Mesodermal cell (in vitro differentiated cells): ENCODE measurements around the gene LRRN4.
A peak's percentile ranks its signal among the peaks of the same experiment; 100 is the strongest.
"Not testable (repeated sequence)": the region's sequence is repeated elsewhere in the genome, so short reads cannot be mapped to it uniquely, and the experiment has no call there.

Experiments used
- H3K27ac ChIP-seq: 2 replicates; pipeline ENCODE4 v1.7.0; 2013; ENCODE audit warnings: mild to moderate bottlenecking, low read depth, low read length, moderate library complexity; ENCODE audit not compliant: severe bottlenecking
- H3K36me3 ChIP-seq: 2 replicates; pipeline ENCODE4 v1.7.1; 2013; ENCODE audit warnings: mild to moderate bottlenecking, low read length, moderate library complexity; ENCODE audit not compliant: control insufficient read depth, insufficient read depth
- H3K4me1 ChIP-seq: one replicate; pipeline ENCODE4 v1.7.1; 2013; ENCODE audit warnings: mild to moderate bottlenecking, low read length; ENCODE audit not compliant: insufficient read depth, control insufficient read depth, poor library complexity, severe bottlenecking
- H3K4me3 ChIP-seq: 2 replicates; pipeline ENCODE4 v1.7.0; 2013; ENCODE audit warnings: low read length, control low read depth, mild to moderate bottlenecking; ENCODE audit not compliant: insufficient read depth, poor library complexity, severe bottlenecking; ENCODE audit errors: extremely low read depth
- H3K9me3 ChIP-seq: 2 replicates; pipeline ENCODE4 v1.7.1; 2013; ENCODE audit warnings: mild to moderate bottlenecking, low read length, moderate library complexity; ENCODE audit not compliant: control insufficient read depth
- WGBS, 2 experiments: methylation state at CpG; one replicate each; pipeline ENCODE4 v1.1.5; 2013; ENCODE audit warnings: missing lambda C conversion rate in 2 of 2; ENCODE audit not compliant: insufficient coverage in 2 of 2; 5-methylcytosine and 5-hydroxymethylcytosine counted together

The LRRN4 gene

DNA sequence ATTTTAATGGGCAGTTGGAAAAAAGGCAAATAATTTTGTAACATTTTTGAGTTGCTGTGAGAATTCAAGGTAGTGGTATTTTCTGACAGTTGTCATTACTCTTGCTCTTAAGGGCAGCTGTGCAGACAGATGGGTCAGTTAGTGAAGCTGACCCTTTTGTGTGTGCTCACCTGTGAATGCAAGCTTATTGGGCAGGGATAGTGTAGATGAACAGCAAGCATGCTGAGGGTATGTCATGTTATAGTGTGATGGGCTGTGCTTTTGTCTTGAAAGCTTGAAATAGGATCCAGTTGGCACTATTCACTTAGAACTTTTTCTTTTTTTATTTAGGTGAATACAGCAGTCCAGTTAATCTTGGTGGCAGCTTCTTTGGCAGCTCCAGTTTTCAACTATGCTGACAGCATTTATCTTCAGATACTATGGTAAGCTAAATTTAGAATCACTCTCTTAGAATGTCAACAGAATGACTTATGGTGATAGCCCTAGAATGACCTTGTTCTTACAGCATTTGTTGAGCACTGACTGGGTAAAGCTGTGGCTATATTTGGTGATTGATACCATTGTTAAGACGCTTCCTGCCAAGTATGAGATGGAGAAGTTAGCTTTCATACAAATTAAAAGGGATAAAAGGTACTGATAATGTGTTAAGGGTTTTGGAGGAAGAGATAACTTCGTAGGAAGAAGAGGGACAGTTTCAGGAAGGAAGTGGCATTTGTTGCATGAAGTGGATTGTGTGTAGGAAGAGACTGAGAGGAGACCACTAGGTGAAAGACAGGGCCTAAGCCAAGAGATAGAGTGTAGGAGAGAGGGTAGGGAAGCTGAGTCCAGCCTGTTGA, 19.5 kb downstream of the LRRN4 start:
- no peaks in the 10 kb centered on the region for H3K9me3 ChIP-seq
- H3K27ac ChIP-seq, result peak overlapping the region; percentile 33
- 81 to 87% methylated on average over 2 of the region's 2 CpGs for WGBS, 2 experiments
- peaks cover 77% of the 10 kb centered on the region for H3K36me3 ChIP-seq
- H3K4me3 ChIP-seq, result no peak overlapping the region
- peaks cover 9% of the 10 kb centered on the region for H3K4me1 ChIP-seq

DNA sequence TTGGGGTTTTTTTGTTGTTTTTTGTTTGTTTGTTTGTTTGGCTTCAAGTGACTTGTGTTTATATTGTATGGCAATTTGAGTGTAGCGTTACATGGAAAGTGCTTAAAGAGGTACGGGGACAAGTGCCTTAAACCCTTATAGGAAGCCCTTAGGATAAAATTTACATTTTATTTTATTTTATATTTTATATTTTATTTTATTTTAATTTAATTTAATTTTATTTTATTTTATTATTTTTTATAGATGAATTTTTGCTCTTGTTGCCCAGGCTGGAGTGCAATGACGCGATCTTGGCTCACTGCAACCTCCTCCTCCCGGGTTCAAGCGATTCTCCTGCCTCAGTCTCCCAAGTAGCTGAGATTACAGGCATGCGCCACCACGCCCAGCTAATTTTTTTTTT, 21.0 kb downstream of the LRRN4 start:
- H3K27ac ChIP-seq, H3K4me1 ChIP-seq, H3K9me3 ChIP-seq, H3K4me3 ChIP-seq: not testable (repeated sequence)
- WGBS, 2 experiments, result 95% methylated on average over 5 of the region's 8 CpGs; no CpG with 5 or more reads in 1 of the 2 experiments
- peaks cover 79% of the 10 kb centered on the region for H3K36me3 ChIP-seq

DNA sequence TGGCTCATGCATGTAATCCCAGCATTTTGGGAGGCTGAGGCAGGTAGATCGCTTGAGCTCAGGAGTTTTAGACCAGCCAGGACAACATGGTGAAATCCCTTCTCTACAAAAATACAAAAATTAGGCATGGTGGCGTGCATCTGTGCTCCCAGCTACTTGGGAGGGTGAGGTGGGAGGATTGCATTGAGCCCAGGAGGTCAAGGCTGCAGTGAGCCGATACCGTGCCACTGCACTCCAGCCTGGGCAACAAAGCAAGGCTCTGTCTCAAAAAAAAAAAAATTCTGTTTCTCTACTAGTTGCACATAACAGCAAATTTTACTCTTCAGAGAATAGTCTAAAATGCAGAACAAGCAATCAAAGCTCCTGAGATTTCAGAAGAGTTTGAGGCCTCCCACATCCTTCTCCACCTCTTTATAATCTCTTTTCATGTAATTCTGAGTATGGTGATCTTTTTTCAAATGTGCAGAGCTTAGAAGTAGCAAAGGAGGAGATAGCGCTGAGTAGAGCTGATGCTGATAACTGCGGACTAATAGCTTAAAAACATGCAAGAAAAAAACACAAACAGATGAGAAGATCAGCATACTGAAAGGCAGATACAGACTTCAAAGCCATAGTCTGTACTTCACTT, 23.3 kb downstream of the LRRN4 start:
- H3K4me1 ChIP-seq, result peaks cover 9% of the 10 kb centered on the region
- H3K9me3 ChIP-seq, result peaks cover 2% of the 10 kb centered on the region
- WGBS, 2 experiments, result 100% methylated on average over 1 to 3 of the region's 6 CpGs
- H3K4me3 ChIP-seq, result no peak overlapping the region
- H3K36me3 ChIP-seq, result peaks cover 76% of the 10 kb centered on the region
- no peak overlapping the region for H3K27ac ChIP-seq

DNA sequence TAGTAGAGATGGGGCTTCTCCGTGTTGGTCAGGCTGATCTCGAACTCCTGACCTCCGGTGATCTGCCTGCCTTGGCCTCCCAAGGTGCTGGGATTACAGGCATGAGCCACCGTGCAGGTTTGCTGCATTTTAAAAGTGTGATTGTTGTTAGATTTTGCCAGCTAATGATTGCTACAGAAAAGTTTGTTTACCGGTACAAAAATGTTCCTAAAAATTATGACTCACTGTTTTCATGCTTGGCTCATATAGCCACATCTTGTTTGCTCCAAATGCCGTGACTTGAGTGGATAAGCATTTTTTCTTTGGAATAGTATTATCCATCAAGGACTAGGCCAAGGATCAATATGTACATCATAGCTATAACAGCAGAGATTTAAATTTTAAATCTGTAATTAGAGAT, 24.3 kb downstream of the LRRN4 start:
- no peak overlapping the region for H3K4me3 ChIP-seq
- H3K9me3 ChIP-seq, result peaks cover 12% of the 10 kb centered on the region
- H3K36me3 ChIP-seq, result peaks cover 78% of the 10 kb centered on the region
- no peak overlapping the region for H3K27ac ChIP-seq
- peaks cover 9% of the 10 kb centered on the region for H3K4me1 ChIP-seq
- 89 to 95% methylated on average over 4 of the region's 6 CpGs for WGBS, 2 experiments

DNA sequence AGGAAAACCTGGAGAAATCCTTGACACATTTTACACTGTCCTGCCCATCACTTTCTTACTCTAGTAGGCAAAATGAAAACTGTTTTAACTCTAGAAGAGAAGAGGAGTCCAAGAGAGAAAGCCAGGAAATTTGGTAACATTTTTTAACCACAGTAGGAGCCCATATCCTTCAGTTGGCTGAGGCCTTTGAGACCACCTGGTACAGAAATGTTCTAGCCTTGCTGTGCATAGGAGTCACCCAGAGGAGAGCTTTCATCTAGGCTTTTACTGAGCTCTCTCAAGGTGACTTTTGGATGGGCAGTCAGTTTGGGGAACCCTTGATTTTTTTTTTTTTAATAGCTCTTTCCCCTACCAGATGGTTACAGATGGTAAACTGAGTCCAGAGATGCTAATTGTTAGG, 25.0 kb downstream of the LRRN4 start:
- Histone ChIP-seq H3K9me3 (peaks cover 19% of the 10 kb centered on the region), H3K4me3 (no peak overlapping the region), H3K27ac (no peak overlapping the region), H3K4me1 (peaks cover 5% of the 10 kb centered on the region), H3K36me3 (peaks cover 78% of the 10 kb centered on the region)

DNA sequence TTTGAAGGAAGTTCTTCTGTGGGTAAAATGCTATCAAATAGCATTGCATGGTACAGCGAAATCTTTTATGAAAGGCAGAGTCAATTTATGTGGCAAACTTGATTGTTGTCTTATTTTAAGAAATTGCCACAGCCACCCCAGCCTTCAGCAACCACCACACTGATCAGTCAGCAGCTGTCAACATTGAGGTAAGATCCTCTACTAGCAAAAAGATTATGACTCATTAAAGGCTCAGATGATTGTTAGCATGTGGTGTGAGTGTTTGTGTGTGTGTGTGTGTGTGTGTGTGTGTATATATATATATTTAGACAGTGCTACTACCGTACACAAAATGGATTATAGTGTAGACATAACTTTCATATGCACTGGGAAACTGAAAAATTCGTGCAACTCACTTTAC, 27.8 kb downstream of the LRRN4 start:
- Histone ChIP-seq H3K27ac (no peak overlapping the region), H3K36me3 (peaks cover 79% of the 10 kb centered on the region), H3K4me3 (no peak overlapping the region), H3K9me3 (peaks cover 21% of the 10 kb centered on the region), H3K4me1 (peaks cover 5% of the 10 kb centered on the region)
- 100% methylated on average over 1 of the region's 3 CpGs; no CpG with 5 or more reads in 1 of the 2 experiments for WGBS, 2 experiments

DNA sequence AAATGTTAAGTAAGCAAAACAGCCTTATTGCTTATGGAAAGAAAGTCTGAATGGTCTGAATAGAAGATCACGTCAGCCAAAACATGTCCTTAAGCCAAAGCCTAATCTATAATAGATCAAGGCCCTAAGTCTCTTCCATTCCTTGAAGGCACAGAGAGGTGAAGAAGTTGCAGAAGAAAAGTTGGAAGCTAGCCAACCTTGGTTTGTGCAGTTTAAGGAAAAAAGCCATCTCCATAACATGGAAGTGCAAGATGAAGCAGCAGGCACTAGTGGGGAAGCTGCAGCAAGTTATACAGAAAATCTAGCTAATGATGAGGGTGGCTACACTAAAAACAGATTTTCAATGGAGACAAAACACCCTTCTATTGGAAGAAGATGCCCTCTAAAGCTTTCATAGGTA, 29.1 kb downstream of the LRRN4 start:
- Histone ChIP-seq H3K4me3 (no peak overlapping the region), H3K9me3 (peaks cover 21% of the 10 kb centered on the region)
- no CpG with 5 or more reads among the region's 1 CpG for WGBS, 2 experiments

DNA sequence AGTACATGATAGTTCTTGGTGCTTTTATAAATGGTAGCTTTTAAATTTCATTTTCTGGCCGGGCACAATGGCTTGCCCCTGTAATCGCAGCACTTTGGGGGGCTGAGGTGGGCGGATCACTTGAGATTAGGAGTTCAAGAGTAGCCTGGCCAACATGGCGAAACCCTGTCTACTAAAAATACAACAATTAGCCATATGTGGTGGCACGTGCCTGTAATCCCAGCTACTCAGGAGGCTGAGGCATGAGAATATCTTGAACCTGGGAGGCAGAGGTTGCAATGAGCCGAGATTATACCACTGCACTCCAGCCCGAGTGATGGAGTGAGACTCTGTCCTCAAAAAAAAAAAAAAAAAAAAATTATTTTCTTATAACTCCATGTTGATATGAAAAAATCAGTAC, 36.0 kb downstream of the LRRN4 start:
- WGBS, 2 experiments, result 100% methylated on average over 1 to 2 of the region's 7 CpGs
- H3K4me1 ChIP-seq, result no peaks in the 10 kb centered on the region
- peaks cover 60% of the 10 kb centered on the region for H3K36me3 ChIP-seq

More for the DNA sequence above, 29.1 kb downstream of the LRRN4 start:
- H3K27ac ChIP-seq, result no peak overlapping the region
- H3K4me1 ChIP-seq, result no peaks in the 10 kb centered on the region
- peaks cover 77% of the 10 kb centered on the region for H3K36me3 ChIP-seq

DNA sequence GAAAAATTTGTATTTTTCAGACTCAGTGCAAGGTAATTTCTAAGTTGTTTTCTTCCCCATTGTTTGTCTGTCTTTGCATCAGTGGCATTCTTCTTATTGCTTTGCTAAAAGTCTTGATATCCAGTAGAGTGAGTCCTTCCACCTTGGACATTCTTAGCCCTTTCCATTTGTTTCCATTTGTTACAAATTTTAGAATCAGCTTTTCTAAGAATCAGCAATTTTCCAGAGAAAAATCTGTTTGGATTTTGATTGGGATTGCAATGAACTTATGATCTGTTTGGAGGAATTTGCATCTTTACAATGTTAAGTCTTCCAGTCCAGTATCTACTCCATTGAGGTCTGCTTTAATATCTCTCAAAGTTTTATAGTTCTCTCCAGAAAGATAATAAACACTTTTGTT, 36.4 kb downstream of the LRRN4 start:
- H3K9me3 ChIP-seq, result no peaks in the 10 kb centered on the region
- peaks cover 60% of the 10 kb centered on the region for H3K36me3 ChIP-seq
- no peaks in the 10 kb centered on the region for H3K4me1 ChIP-seq
- no peak overlapping the region for H3K27ac ChIP-seq
- H3K4me3 ChIP-seq, result no peak overlapping the region

More for the DNA sequence above, 36.0 kb downstream of the LRRN4 start:
- Histone ChIP-seq H3K27ac (no peak overlapping the region), H3K4me3 (no peak overlapping the region), H3K9me3 (no peaks in the 10 kb centered on the region)

DNA sequence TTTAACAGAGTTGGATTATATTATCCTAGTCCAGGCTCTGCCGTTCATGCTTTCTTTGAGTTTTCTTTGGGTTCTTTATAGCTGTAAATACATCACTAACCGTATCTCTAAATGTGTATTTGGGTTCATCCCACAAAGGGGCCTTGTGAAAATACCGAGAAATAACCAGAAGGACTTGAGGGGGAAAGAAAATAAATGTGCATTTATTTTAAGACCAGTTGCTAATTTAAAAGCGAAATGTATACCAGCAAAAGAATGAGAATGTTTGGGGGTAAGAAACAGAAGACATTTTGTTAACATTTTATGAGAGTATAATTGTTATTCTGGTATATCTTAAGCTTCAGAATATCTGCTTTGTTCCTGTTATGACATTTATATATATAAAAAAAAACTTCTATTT, 38.9 kb downstream of the LRRN4 start:
- no peaks in the 10 kb centered on the region for H3K4me1 ChIP-seq
- 96% methylated on average over 4 of the region's 4 CpGs; no CpG with 5 or more reads in 1 of the 2 experiments for WGBS, 2 experiments
- no peak overlapping the region for H3K27ac ChIP-seq
- H3K4me3 ChIP-seq, result no peak overlapping the region
- peaks cover 70% of the 10 kb centered on the region for H3K36me3 ChIP-seq
- H3K9me3 ChIP-seq, result no peaks in the 10 kb centered on the region

DNA sequence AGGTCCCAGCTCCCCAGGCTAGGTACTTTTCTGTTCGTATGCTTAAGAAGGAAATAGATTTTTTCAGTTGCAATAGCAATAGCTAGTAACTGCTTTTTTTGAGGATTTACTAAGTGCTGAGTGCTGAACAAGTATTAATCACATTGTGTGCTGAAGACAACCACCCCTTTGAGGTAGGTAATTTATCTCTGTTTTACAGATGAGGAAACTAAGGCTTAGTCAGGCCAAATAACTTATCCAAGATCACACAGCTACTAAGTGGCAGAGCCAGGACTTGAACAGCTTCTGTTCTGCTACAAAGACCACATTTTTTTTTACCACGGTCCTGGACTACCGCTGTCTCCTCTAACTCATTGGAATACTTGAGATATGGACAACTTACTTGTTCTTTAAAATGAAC, 39.8 kb downstream of the LRRN4 start:
- Histone ChIP-seq H3K4me3 (no peak overlapping the region), H3K27ac (no peak overlapping the region), H3K36me3 (peaks cover 74% of the 10 kb centered on the region), H3K4me1 (no peaks in the 10 kb centered on the region), H3K9me3 (no peaks in the 10 kb centered on the region)
- 100% methylated on average over 1 to 2 of the region's 3 CpGs for WGBS, 2 experiments
